Activated T-helper 9 cell treated with anti-CD3 and anti-CD28 coated beads, Interleukin-2, amount 50 U/mL, for 16 hours (primary cell): Measurements from ENCODE around the gene CORO7.
"Not testable (repeated sequence)": the region's sequence is repeated elsewhere in the genome, so short reads cannot be mapped to it uniquely, and the experiment has no call there.

ENCODE experiments used
- DNase-seq: peaks from one replicate; pipeline ENCODE4 v3.0.0-alpha.2; 2020; ENCODE audit warnings: low read depth

Gene CORO7

DNA sequence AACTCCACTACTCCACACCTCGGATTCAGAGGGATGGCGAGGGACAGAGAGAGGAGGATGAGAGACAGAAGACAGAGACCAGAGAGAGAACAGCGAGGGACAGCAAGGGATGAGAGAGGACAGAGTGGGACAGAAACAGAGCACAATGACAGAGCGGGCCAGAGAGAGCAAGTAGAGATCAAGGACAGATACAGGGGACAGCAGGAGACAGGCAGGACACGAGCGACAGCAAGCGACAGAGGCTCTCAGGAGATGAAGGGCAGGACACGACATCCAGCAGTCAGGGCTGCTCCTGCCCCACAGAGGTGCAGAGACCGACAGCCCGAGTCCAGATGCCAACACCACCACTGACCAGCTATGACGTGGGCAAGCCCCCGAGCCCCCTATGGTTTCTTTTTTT, 14.9 kb downstream of the CORO7 start:
- no peak for DNase-seq

DNA sequence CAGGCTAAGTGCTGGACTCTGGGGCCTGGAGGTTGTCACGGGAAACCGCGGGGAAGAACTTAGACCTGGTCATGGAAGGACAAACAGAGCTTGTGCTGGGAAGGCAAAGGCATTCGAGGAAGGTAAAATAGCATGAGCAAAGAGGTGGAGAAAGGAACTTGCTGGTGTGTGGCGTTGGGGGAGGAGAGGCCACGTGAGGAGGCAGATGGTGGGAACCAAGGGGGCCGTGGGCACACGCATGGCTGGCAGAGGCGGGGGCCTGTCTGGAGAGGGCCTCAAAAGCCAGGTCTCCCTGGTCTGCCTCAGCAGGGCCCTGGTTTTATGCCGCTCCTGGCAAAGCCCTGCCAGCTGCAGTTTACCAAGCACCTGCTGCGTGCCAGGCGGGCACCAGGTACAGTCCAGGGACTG, 15.3 kb downstream of the CORO7 start:
- DNase-seq: no peak

GRCh38 chr16:4399001-4399730, 17.2 kb downstream of the CORO7 start:
- DNase-seq: no peak

DNA sequence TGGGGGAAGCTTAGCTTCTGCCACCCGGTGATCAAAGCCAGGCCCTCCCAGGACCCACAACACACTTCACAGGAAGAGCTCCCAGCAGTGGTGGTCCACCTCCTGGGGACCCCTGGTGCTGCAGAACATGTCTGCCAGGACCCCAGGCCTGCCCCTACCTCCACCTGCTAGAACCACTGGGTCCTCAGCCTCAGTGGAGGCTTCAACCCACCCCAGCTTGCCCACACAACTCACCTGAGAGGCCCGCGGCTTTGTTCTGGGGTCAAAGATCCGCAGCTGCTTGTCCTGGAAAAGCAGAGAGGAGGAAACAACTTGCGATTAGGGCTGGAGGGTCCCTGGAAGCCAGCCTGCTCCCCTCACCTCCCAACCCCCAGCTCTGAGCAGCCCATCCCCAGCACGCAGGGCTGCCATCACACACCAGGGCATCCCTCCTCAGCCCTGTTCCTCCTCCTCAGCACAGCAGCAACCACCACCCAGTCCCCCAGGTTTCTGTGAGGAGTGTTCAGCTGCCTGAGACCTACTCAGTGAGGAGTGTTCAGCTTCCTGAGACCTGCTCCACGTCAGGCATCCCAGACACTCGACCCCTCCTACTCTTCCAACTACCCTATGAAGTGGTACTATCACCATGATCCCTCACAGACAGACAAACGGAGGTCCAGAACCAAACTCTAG, 21.2 kb downstream of the CORO7 start:
- no peak for DNase-seq

GRCh38 chr16:4393850-4394249, 22.5 kb downstream of the CORO7 start:
- DNase-seq: not testable (repeated sequence)

GRCh38 chr16:4393240-4393600, 23.2 kb downstream of the CORO7 start:
- no peak for DNase-seq

DNA sequence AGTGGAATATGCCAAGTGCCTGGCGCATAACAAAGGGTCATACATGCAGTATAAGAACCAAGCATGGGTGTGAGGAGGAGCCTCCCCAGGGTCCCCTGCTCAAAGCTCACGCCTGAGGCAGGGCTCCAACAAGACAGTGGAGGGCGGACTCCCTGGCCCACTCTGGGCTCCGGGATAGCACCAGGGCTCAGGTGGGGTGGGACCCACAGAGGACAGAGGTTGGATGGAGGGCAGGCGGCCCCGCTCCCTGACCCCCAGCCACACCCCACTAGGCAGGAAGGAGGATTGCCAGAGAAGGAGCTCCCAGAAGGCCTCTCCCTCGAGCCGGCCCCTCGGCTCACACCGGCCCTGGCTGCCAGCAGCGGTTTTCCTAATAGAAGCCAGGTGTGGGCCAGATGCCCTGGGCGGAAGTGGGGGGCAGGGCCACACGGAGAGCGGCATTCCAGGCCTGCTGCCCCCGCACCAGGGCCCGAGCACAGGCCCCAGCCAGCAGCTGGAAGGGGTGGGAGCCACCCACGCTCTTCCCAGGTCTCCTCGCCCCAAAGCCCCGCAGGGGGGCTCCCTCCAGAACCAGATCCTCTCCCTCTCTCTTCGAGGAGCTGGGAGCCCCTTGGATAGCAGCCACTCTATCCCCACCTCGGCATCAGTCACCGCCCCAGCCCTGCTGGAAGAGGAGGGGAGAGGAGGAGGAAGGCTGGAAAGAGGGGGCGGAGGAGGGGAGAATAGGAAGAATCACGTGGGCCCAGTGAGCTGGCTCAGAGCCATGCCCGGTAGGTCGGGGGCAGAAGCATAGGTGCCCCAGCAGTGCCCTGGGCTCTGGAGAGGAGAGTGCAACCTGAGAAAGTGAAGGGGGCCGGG, 23.8 kb downstream of the CORO7 start:
- no peak for DNase-seq

- no peak for DNase-seq
These were observed 24.6 kb downstream of the CORO7 start for GRCh38 chr16:4391631-4392381.

GRCh38 chr16:4390266-4391260, 25.8 kb downstream of the CORO7 start:
- DNase-seq: no peak

- no peak for DNase-seq
These were observed 27.1 kb downstream of the CORO7 start for GRCh38 chr16:4389051-4389955.

- DNase-seq: no peak
These were observed 27.9 kb downstream of the CORO7 start for GRCh38 chr16:4388271-4389021.

GRCh38 chr16:4387781-4388180, 28.6 kb downstream of the CORO7 start:
- no peak for DNase-seq

DNA sequence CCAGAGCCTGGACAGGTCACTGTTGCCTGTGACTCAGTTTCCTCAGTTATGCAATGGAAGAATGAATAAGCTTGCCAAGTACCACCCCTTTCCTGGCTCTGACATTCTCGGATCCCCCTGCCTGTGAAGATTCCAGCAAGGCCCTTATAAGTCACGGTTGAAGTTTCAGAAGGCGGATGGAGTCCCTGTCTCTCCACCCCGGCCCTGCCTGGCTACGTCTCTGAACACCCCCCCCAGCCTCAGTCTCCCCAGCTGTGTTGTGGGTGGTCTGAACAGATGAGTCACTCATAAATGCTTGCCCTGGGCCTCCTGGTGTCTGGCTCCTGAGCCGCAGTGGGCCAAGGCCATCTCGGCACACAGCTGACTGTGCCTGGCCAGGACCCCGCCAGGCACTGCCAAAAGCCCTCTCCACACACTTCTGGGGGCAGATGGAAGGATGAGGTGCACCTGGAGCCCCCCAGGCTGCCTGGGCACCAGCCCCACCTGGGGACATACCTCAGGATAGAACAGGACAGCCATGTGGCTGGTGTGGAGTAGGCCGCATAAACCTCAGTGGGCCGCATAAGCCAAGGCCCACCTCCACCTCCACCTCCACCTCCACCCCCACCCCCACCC, 29.3 kb downstream of the CORO7 start:
- DNase-seq: no peak

DNA sequence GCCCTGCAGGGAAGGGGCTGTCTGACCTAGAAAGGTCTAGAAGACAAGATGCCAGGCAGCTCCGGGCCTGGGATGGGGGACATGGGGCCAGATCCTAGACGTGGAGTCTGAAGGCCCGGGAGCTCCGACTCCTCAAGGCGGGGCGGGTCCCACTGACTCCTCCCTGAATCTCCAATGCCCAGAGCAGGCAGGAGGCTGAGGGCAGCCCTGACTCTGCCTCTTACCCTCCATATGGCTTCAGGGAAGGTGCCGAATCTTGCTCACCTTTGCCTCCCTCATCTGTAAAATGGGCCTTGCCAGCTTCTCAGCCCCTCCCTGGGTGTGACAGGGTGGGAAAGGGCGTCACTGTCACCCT, 30.0 kb downstream of the CORO7 start:
- DNase-seq: no peak

- DNase-seq: no peak
These were observed 30.5 kb downstream of the CORO7 start for GRCh38 chr16:4385789-4386450.

- no peak for DNase-seq
These were observed 31.2 kb downstream of the CORO7 start for GRCh38 chr16:4385066-4385788.

DNA sequence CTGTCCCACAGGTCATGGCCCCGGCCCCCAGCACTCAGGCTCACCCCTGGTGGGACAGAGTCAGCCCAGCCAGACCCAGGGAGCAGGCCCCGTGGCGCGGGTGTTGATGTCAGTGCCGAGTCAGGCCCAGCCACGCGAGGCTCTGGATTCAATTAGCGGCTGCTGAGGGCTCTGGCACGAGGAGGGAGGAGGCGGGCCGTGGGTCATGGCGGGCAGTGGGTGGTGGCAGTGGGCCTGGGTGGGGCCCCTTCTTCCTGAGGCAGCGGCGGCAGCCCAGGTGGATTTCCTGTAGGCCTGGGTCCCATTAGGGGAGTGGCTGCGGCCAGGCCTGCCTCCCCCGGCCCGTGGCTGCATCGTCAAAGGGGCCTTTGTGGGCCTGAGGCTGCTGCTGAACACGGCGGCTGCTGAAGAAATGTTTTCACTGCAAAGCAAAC, 31.9 kb downstream of the CORO7 start:
- no peak for DNase-seq
